HepG2 (cell line): Measurements from ENCODE around the gene RUNDC1. TPM values are rescaled to one million over a fixed set of nuclear protein-coding genes. Genes with fewer than 3 reads are reported as not detected.

Source experiments
- ERF ChIP-seq: IDR thresholded peaks from 2 replicates; pipeline ENCODE4 v1.6.1; 2018; ENCODE audit warnings: missing biosample characterization, missing genetic modification reagents
- FOXA3 ChIP-seq: IDR thresholded peaks from 2 replicates; pipeline ENCODE4 v1.6.1; 2016; ENCODE audit warnings: missing genetic modification reagents, missing compliant biosample characterization
- HMGA1 ChIP-seq: sonication (generic); formaldehyde crosslinking; conservative IDR thresholded peaks from 2 replicates; pipeline ENCODE4 v1.4.0; 2020; ENCODE audit warnings: missing genetic modification reagents
- NR2F2 ChIP-seq: IDR thresholded peaks from 2 replicates; pipeline ENCODE4 v1.6.1; 2012; ENCODE audit warnings: low read depth, inconsistent platforms, borderline replicate concordance
- PATZ1 ChIP-seq: sonication (generic); formaldehyde crosslinking; IDR thresholded peaks from 2 replicates; pipeline ENCODE4 v1.4.0; 2020; ENCODE audit warnings: missing genetic modification reagents
- SCMH1 ChIP-seq: sonication (generic); formaldehyde crosslinking; IDR thresholded peaks from 2 replicates; pipeline ENCODE4 v1.9.0; 2021; ENCODE audit warnings: missing genetic modification reagents, mild to moderate bottlenecking, borderline replicate concordance
- ZBED4 ChIP-seq: sonication (generic); formaldehyde crosslinking; IDR thresholded peaks from 2 replicates; pipeline ENCODE4 v1.4.0; 2020; ENCODE audit warnings: missing genetic modification reagents, borderline replicate concordance
- ZNF276 ChIP-seq: sonication (generic); formaldehyde crosslinking; IDR thresholded peaks from 2 replicates; pipeline ENCODE4 v1.4.0; 2020; ENCODE audit warnings: mild to moderate bottlenecking, low read depth, missing genetic modification reagents
- ZNF296 ChIP-seq: sonication (generic); formaldehyde crosslinking; conservative IDR thresholded peaks from 2 replicates; pipeline ENCODE4 v1.5.0; 2020; ENCODE audit warnings: mild to moderate bottlenecking, missing genetic modification reagents
- ZNF503 ChIP-seq: sonication (generic); formaldehyde crosslinking; IDR thresholded peaks from 2 replicates; pipeline ENCODE4 v1.4.0; 2020; ENCODE audit warnings: missing genetic modification reagents
- ZNF558 ChIP-seq: sonication (generic); formaldehyde crosslinking; IDR thresholded peaks from 2 replicates; pipeline ENCODE4 v1.9.0; 2022; ENCODE audit warnings: mild to moderate bottlenecking, missing genetic modification reagents, borderline replicate concordance
- ZNF687 ChIP-seq: sonication (generic); formaldehyde crosslinking; IDR thresholded peaks from 2 replicates; pipeline ENCODE4 v1.5.1; 2020; ENCODE audit warnings: mild to moderate bottlenecking, missing genetic modification reagents, moderate library complexity
- ZNF776 ChIP-seq: sonication (generic); formaldehyde crosslinking; IDR thresholded peaks from 2 replicates; pipeline ENCODE4 v1.4.0; 2020; ENCODE audit warnings: mild to moderate bottlenecking, missing genetic modification reagents
- polyA plus RNA-seq, 8 experiments: library from polyadenylated mRNA; depleted of rRNA in 3 of 8; stranded (reverse) in 7 of 8; unstranded in 1 of 8; fragments of >200 nt; fragmentation: Illumina TruSeq in 4 of 8; extraction: Trizol in 4 of 8; gene quantifications; 2 replicates each; pipeline versions ENCODE4 v1.2.1 to v1.2.3, GENCODE V29; 2011 to 2016; ENCODE audit warnings: low read depth in 4 of 8, missing spikeins in 1 of 8, mixed read lengths in 1 of 8; ENCODE audit not compliant: insufficient read depth in 1 of 8
- total RNA-seq, 5 experiments: library from RNA; depleted of rRNA; stranded (reverse); fragments of >200 nt; fragmentation: Illumina TruSeq; extraction: Trizol; gene quantifications; 2 replicates each; pipeline ENCODE4 v1.2.3, GENCODE V29; 2016; ENCODE audit warnings: low read depth in 1 of 5

The RUNDC1 gene
- total and polyA plus RNA-seq, 2 of the 13 experiments (the other 11 are each of a cell fraction or from before 2014, with no cell fraction given): 10.3 to 11.4 TPM

GRCh38 chr17:43020789-43021740 lies 40.7 kb downstream of the RUNDC1 start (continued):
- TF ChIP-seq ZNF276 (CRISPR knock-in tag): no peak
- peak; percentile 24; the same call in 1 of the 2 replicates for TF ChIP-seq FOXA3 (CRISPR knock-in tag)
- TF ChIP-seq ZBED4 (CRISPR knock-in tag): peak; percentile 37; the same call in 1 of the 2 replicates
- TF ChIP-seq ZNF296: 0 out of 2 replicates have a peak, but pooled peaks have one; percentile 28
- peak; percentile 12; the same call in 1 of the 2 replicates for TF ChIP-seq ZNF503 (CRISPR knock-in tag)
- TF ChIP-seq ERF (CRISPR knock-in tag): peak; percentile 26; the same call in 1 of the 2 replicates
- TF ChIP-seq ZNF776 (CRISPR knock-in tag): 0 out of 2 replicates have a peak, but pooled peaks have one; percentile 28
- TF ChIP-seq HMGA1 (CRISPR knock-in tag): no peak
- no peak for TF ChIP-seq NR2F2
- TF ChIP-seq SCMH1 (CRISPR knock-in tag): no peak
- peak; percentile 99 for TF ChIP-seq PATZ1 (CRISPR knock-in tag)
- peak; percentile 78 for TF ChIP-seq ZNF687
- peak; percentile 85 for TF ChIP-seq ZNF558 (CRISPR knock-in tag)
